Nephron (organoid): ENCODE data around the gene MIR17HG.
A peak's percentile ranks its signal among the peaks of the same experiment; 100 is the strongest.

Experiments used
- H3K27ac Mint-ChIP-seq, 3 experiments: 2 replicates each; pipeline ENCODE4 v1.8.0; 2020; ENCODE audit warnings: mixed read lengths in 3 of 3, mild to moderate bottlenecking in 2 of 3, moderate library complexity in 1 of 3
- H3K27me3 Mint-ChIP-seq: 2 replicates; pipeline ENCODE4 v1.8.0; 2021; ENCODE audit warnings: low read depth, mild to moderate bottlenecking, moderate library complexity, mixed read lengths
- H3K36me3 Mint-ChIP-seq: 2 replicates; pipeline ENCODE4 v1.8.0; 2020; ENCODE audit warnings: low read depth, mixed read lengths
- H3K4me1 Mint-ChIP-seq: 2 replicates; pipeline ENCODE4 v1.8.0; 2020; ENCODE audit warnings: mixed read lengths
- H3K4me3 Mint-ChIP-seq, 3 experiments: 2 replicates each; pipeline ENCODE4 v1.8.0; 2020; ENCODE audit warnings: mild to moderate bottlenecking in 3 of 3, mixed read lengths in 3 of 3, moderate library complexity in 2 of 3
- H3K9me3 Mint-ChIP-seq: 2 replicates; pipeline ENCODE4 v1.8.0; 2020; ENCODE audit warnings: mixed read lengths
- CTCF ChIP-seq, 3 experiments: fragments of 200-600 bp; sonication (generic); IDR thresholded peaks; one replicate each; pipeline ENCODE4 v1.5.0; 2021; ENCODE audit warnings: antibody characterized with exemption in 3 of 3; ENCODE audit not compliant: unreplicated experiment in 3 of 3

The MIR17HG gene

GRCh38 chr13:91397595-91397994, 50.1 kb downstream of the MIR17HG start:
- Mint-ChIP-seq H3K27ac (no peak overlapping the region), H3K9me3 (no peaks in the 10 kb centered on the region), H3K27me3 (peaks cover 81% of the 10 kb centered on the region), H3K4me3 (peak overlapping the region in 1 of 3 experiments; percentile 85), H3K36me3 (no peaks in the 10 kb centered on the region), H3K4me1 (no peaks in the 10 kb centered on the region)
- TF ChIP-seq CTCF (IDR thresholded peaks at IDR 0.05; ENCODE audit: unreplicated experiment in 3 of 3) = no peak

- no peak for TF ChIP-seq CTCF (IDR thresholded peaks at IDR 0.05; ENCODE audit: unreplicated experiment in 3 of 3)
- no peaks in the 10 kb centered on the region for H3K4me1 Mint-ChIP-seq
- H3K27me3 Mint-ChIP-seq = peaks cover 89% of the 10 kb centered on the region
- no peak within 1 kb of the TSS for H3K27ac Mint-ChIP-seq
- no peaks in the 10 kb centered on the region for H3K9me3 Mint-ChIP-seq
- H3K36me3 Mint-ChIP-seq = no peaks in the 10 kb centered on the region
- peak within 1 kb of the TSS; percentile 85 to 91 (median 85) for H3K4me3 Mint-ChIP-seq
These were observed 51.1 kb downstream of the MIR17HG start, which contains the start of gene GPC5 for GRCh38 chr13:91398413-91399188. TSS of gene GPC5 (plus strand) at chr13:91398621.

GRCh38 chr13:91399189-91400062, 51.9 kb downstream of the MIR17HG start:
- peaks cover 87% of the 10 kb centered on the region for H3K27me3 Mint-ChIP-seq
- H3K9me3 Mint-ChIP-seq = no peaks in the 10 kb centered on the region
- H3K4me1 Mint-ChIP-seq = no peaks in the 10 kb centered on the region
- peak overlapping the region; percentile 79 to 91 (median 81) for H3K4me3 Mint-ChIP-seq
- H3K36me3 Mint-ChIP-seq = no peaks in the 10 kb centered on the region
- TF ChIP-seq CTCF (IDR thresholded peaks at IDR 0.05; ENCODE audit: unreplicated experiment in 3 of 3) = no peak
- no peak overlapping the region for H3K27ac Mint-ChIP-seq

- Mint-ChIP-seq H3K9me3 (no peaks in the 10 kb centered on the region), H3K36me3 (no peaks in the 10 kb centered on the region), H3K27me3 (peaks cover 81% of the 10 kb centered on the region), H3K4me1 (no peaks in the 10 kb centered on the region), H3K4me3 (peak overlapping the region; percentile 79 to 91 (median 81)), H3K27ac (no peak overlapping the region)
- TF ChIP-seq CTCF (IDR thresholded peaks at IDR 0.05; ENCODE audit: unreplicated experiment in 3 of 3) = no peak
These were observed 52.5 kb downstream of the MIR17HG start for GRCh38 chr13:91400063-91400399.

GRCh38 chr13:91400671-91401070, 53.2 kb downstream of the MIR17HG start:
- Mint-ChIP-seq H3K4me1 (no peaks in the 10 kb centered on the region), H3K27me3 (peaks cover 75% of the 10 kb centered on the region), H3K4me3 (peak overlapping the region; percentile 69 to 91 (median 76)), H3K9me3 (no peaks in the 10 kb centered on the region), H3K36me3 (no peaks in the 10 kb centered on the region), H3K27ac (no peak overlapping the region)
- no peak for TF ChIP-seq CTCF (IDR thresholded peaks at IDR 0.05; ENCODE audit: unreplicated experiment in 3 of 3)
